ENCODE results near the gene SETD9.

DNA sequence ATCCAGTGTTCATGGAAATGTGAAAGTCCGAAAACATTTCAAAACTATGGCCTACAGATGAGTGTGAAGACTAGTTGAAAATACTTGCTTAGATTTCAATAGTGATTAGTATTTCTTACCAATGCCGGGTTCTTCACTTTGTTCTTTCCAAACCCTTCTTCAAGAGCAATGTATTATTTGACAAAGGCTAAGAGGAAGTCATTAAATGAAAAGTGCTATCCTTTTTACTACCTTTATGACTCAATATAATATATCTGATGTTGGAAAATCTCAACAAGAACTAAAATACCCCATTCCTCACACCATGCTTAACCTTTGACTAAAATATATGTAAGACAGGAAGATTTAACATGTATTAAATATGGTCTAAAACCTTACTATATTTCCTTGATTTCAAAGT, 49.2 kb downstream of the SETD9 start:
- TF ChIP-seq, protein P1, sequence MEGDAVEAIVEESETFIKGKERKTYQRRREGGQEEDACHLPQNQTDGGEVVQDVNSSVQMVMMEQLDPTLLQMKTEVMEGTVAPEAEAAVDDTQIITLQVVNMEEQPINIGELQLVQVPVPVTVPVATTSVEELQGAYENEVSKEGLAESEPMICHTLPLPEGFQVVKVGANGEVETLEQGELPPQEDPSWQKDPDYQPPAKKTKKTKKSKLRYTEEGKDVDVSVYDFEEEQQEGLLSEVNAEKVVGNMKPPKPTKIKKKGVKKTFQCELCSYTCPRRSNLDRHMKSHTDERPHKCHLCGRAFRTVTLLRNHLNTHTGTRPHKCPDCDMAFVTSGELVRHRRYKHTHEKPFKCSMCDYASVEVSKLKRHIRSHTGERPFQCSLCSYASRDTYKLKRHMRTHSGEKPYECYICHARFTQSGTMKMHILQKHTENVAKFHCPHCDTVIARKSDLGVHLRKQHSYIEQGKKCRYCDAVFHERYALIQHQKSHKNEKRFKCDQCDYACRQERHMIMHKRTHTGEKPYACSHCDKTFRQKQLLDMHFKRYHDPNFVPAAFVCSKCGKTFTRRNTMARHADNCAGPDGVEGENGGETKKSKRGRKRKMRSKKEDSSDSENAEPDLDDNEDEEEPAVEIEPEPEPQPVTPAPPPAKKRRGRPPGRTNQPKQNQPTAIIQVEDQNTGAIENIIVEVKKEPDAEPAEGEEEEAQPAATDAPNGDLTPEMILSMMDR (conservative IDR thresholded peaks at IDR 0.05), result no peak
- TF ChIP-seq EZH2 (IDR thresholded peaks at IDR 0.05; ENCODE audit: low read depth), result no peak

Measured in PC-9 (cell line).